Activated CD4-positive, alpha-beta T cell treated with anti-CD3 and anti-CD28 coated beads, Interleukin-2, amount 10 ng/mL, durations not matched to agents 24 days and 14 days (primary cell): ENCODE data around the gene SOD3. TPM values are rescaled to one million over a fixed set of nuclear protein-coding genes. Genes with fewer than 3 reads are reported as not detected.

Source experiments
- DNase-seq: peaks from one replicate; pipeline ENCODE4 v3.0.0; 2022
- H3K27ac Mint-ChIP-seq: one replicate; pipeline ENCODE4 v1.8.0; 2022; ENCODE audit warnings: mild to moderate bottlenecking, mixed read lengths
- H3K27me3 Mint-ChIP-seq: one replicate; pipeline ENCODE4 v1.8.0; 2022; ENCODE audit warnings: mixed read lengths
- H3K36me3 Mint-ChIP-seq: one replicate; pipeline ENCODE4 v1.8.0; 2022; ENCODE audit warnings: low read depth, mild to moderate bottlenecking, mixed read lengths
- H3K4me1 Mint-ChIP-seq: one replicate; pipeline ENCODE4 v1.8.0; 2021; ENCODE audit warnings: mixed read lengths
- H3K4me3 Mint-ChIP-seq: one replicate; pipeline ENCODE4 v1.8.0; 2022; ENCODE audit warnings: mild to moderate bottlenecking, moderate library complexity, mixed read lengths
- H3K9me3 Mint-ChIP-seq: one replicate; pipeline ENCODE4 v1.8.0; 2021; ENCODE audit warnings: mixed read lengths
- intact Hi-C: fragments of 100-400 bp; cut with micrococcal nuclease; formaldehyde crosslinking; loops from one replicate; pipeline ENCODE4 v1.15.1; 2023
- total RNA-seq: library from RNA; stranded (reverse); gene quantifications from 2 replicates; pipeline ENCODE4 v1.2.3, GENCODE V29; 2022

Gene SOD3
- total RNA-seq, 1 donor from 2014 or later, result not detected

GRCh38 chr4:24783506-24783905 lies 11.9 kb upstream of the SOD3 start:
- intact Hi-C loops, result no loop called here
- Mint-ChIP-seq H3K4me1 (no peaks in the 10 kb centered on the region), H3K36me3 (no peaks in the 10 kb centered on the region), H3K4me3 (no peak overlapping the region), H3K27me3 (no peaks in the 10 kb centered on the region), H3K9me3 (peaks cover 8% of the 10 kb centered on the region), H3K27ac (no peak overlapping the region)
- DNase-seq, result no peak

DNA sequence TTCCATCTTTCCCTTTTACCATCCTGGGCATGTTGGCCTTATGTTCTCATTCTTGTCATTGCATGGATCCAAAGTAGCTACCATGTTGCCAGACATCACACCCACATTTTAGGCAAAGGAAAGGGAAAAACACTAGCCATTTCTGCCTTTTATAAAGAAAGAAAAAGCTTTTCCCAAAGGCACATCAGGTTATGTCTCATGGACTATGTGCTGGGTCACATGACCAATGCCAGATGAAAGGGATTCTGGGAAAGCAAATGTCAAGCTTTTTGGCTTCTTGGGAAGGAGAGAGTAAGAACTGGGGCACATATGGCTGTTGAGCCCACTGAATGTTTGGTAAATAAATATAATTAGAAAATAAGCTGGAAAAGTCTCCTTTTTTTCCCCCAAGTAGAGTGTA lies 4.3 kb upstream of the SOD3 start:
- DNase-seq, result no peak
- Mint-ChIP-seq H3K4me3 (no peak overlapping the region), H3K27me3 (no peaks in the 10 kb centered on the region), H3K36me3 (no peaks in the 10 kb centered on the region), H3K9me3 (peaks cover 10% of the 10 kb centered on the region), H3K4me1 (no peaks in the 10 kb centered on the region), H3K27ac (no peak overlapping the region)
- intact Hi-C loops, result no loop called here

GRCh38 chr4:24792552-24792951 lies 2.8 kb upstream of the SOD3 start:
- H3K27me3 Mint-ChIP-seq, result no peaks in the 10 kb centered on the region
- peaks cover 7% of the 10 kb centered on the region for H3K9me3 Mint-ChIP-seq
- no peaks in the 10 kb centered on the region for H3K4me1 Mint-ChIP-seq
- H3K4me3 Mint-ChIP-seq, result no peak overlapping the region
- H3K36me3 Mint-ChIP-seq, result no peaks in the 10 kb centered on the region
- no peak overlapping the region for H3K27ac Mint-ChIP-seq
- DNase-seq, result no peak
- intact Hi-C loops, result no loop called here

- H3K27me3 Mint-ChIP-seq, result peaks cover 5% of the 10 kb centered on the region
- no peaks in the 10 kb centered on the region for H3K4me1 Mint-ChIP-seq
- no peak overlapping the region for H3K4me3 Mint-ChIP-seq
- intact Hi-C loops, result no loop called here
- H3K36me3 Mint-ChIP-seq, result no peaks in the 10 kb centered on the region
- H3K9me3 Mint-ChIP-seq, result peaks cover 4% of the 10 kb centered on the region
- no peak for DNase-seq
- no peak overlapping the region for H3K27ac Mint-ChIP-seq
These were observed 2.0 kb upstream of the SOD3 start for GRCh38 chr4:24793219-24794005.

DNA sequence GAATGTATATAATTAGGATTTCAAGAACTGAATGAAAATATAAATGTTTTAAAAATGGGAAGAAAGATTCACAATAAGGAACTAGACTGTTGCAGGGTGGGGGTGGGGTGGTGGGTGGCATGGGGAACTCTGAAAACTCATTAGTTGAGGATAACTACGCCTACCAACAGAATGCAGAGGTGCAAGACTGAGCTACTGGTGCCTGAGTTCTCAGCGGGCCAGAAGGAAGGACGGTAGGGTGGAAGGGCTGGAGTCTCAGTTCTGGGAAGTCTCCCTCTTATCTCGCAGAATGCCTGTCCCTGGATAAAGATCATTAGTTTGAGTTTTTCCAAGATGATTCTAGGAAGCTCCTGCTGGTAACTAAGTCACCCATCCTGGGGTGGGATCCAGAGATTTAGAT lies 1.3 kb upstream of the SOD3 start:
- H3K36me3 Mint-ChIP-seq, result no peaks in the 10 kb centered on the region
- no peak overlapping the region for H3K4me3 Mint-ChIP-seq
- H3K27me3 Mint-ChIP-seq, result peaks cover 11% of the 10 kb centered on the region
- H3K4me1 Mint-ChIP-seq, result no peaks in the 10 kb centered on the region
- H3K9me3 Mint-ChIP-seq, result no peaks in the 10 kb centered on the region
- intact Hi-C loops, result no loop called here
- H3K27ac Mint-ChIP-seq, result no peak overlapping the region
- DNase-seq, result no peak

- intact Hi-C loops, result no loop called here
These were observed 893 bp upstream of the SOD3 start for GRCh38 chr4:24794480-24794879.

DNA sequence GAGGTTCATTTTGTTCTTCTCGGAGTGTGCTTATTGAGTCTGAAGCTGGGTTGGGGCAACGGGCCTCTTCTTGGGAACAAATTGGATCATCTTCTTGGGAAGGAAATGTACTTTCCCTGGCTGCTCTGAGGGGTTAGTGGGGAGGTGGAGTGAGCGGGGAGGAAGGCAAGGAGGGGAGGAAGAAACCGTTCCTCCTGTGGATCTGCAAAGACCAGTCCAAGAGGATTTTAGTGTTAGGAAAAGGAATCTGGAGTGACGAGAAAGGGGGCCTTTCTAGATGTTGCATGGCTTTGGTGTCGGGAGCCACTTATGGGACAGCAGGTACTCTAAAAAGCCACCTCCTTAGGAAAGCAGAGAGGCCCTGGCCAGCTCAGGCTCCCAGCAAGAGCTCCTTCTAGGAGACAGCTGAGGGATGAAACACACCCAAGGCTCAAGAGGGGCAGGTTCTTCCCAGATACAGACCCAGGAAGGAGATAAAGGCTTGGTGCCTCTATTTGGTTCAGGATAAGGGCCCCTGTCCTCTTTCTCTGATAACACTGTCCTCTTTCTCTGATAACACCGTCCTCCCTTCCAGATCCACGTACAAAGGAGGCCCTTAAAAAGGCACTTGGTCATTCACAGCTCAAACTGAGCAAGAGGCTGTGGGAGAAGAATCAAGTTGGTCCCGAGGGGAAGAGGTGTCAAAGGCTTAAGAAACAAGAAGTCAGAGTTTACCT lies 451 bp downstream of the SOD3 start:
- intact Hi-C loops, result no loop called here
- H3K27me3 Mint-ChIP-seq, result peaks cover 18% of the 10 kb centered on the region
- no peak overlapping the region for H3K4me3 Mint-ChIP-seq
- no peaks in the 10 kb centered on the region for H3K4me1 Mint-ChIP-seq
- H3K27ac Mint-ChIP-seq, result no peak overlapping the region
- DNase-seq, result no peak
- no peaks in the 10 kb centered on the region for H3K36me3 Mint-ChIP-seq
- H3K9me3 Mint-ChIP-seq, result no peaks in the 10 kb centered on the region

More at GRCh38 chr4:24794480-24794879, 893 bp upstream of the SOD3 start:
- Mint-ChIP-seq H3K27me3 (peaks cover 12% of the 10 kb centered on the region), H3K4me3 (no peak overlapping the region), H3K9me3 (no peaks in the 10 kb centered on the region), H3K4me1 (no peaks in the 10 kb centered on the region), H3K36me3 (no peaks in the 10 kb centered on the region), H3K27ac (no peak overlapping the region)
- no peak for DNase-seq

DNA sequence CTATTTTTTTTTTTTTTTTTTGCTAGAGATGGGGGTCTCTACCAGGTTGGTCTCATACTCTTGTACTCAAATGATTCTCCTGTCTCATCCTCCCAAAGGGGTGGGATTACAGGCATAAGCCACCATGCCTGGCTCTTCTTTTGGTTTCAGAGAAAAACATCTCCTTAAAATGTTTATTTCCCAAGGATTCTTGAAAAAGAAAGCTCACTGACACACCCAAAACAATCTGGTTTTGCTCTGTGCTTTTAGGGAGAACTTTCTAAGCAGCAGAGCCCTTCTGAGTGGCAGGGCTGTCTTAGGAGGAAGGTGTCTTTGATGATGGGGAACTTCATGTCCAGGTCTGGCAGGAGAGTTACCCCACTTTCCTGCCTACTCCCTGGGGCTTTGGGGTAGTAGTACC lies 1.2 kb downstream of the SOD3 start:
- Mint-ChIP-seq H3K36me3 (no peaks in the 10 kb centered on the region), H3K4me3 (no peak overlapping the region), H3K9me3 (no peaks in the 10 kb centered on the region), H3K27ac (no peak overlapping the region), H3K4me1 (no peaks in the 10 kb centered on the region), H3K27me3 (peaks cover 24% of the 10 kb centered on the region)
- DNase-seq, result no peak
- intact Hi-C loops, result no loop called here

DNA sequence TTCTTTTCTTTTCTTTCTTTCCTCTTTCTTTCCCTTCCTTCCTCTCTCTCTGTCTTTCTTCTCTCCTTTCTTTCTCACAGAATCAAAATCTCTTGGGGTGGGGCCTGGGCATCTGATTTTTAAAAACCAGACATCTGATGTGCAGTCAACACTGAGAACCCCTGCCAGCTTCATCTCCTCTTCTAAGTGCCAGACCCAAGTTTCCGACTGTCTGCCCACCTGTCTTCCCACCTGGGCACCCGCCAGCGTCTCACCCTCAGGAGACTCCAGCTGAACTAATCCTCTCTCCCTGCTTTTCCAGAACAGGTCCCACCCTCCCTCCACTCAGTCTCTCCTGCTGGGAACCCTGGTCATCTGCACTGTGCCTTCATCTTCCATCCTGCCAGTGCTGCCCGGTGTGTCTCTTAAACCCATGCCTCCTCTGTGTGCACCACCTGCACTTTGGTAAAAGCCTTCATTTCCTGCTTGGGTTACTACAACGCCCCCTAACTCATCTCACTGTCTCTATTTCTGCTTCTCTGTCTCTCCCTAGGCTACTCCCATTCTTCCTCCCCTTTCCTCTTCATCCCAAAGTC lies 2.8 kb downstream of the SOD3 start:
- no peaks in the 10 kb centered on the region for H3K9me3 Mint-ChIP-seq
- no peak overlapping the region for H3K4me3 Mint-ChIP-seq
- intact Hi-C loops, result no loop called here
- no peak overlapping the region for H3K27ac Mint-ChIP-seq
- H3K27me3 Mint-ChIP-seq, result peaks cover 36% of the 10 kb centered on the region
- no peaks in the 10 kb centered on the region for H3K36me3 Mint-ChIP-seq
- DNase-seq, result no peak
- no peaks in the 10 kb centered on the region for H3K4me1 Mint-ChIP-seq

- no peak for DNase-seq
- Mint-ChIP-seq H3K4me3 (no peak overlapping the region), H3K4me1 (no peaks in the 10 kb centered on the region), H3K27me3 (peaks cover 39% of the 10 kb centered on the region), H3K36me3 (no peaks in the 10 kb centered on the region), H3K9me3 (no peaks in the 10 kb centered on the region), H3K27ac (no peak overlapping the region)
- intact Hi-C loops, result no loop called here
These were observed 3.8 kb downstream of the SOD3 start for GRCh38 chr4:24799196-24799543.

- Mint-ChIP-seq H3K4me3 (no peak overlapping the region), H3K27me3 (peaks cover 41% of the 10 kb centered on the region), H3K9me3 (no peaks in the 10 kb centered on the region), H3K4me1 (no peaks in the 10 kb centered on the region), H3K27ac (no peak overlapping the region), H3K36me3 (no peaks in the 10 kb centered on the region)
- DNase-seq, result no peak
- intact Hi-C loops, result no loop called here
These were observed 4.4 kb downstream of the SOD3 start for GRCh38 chr4:24799544-24800324.

DNA sequence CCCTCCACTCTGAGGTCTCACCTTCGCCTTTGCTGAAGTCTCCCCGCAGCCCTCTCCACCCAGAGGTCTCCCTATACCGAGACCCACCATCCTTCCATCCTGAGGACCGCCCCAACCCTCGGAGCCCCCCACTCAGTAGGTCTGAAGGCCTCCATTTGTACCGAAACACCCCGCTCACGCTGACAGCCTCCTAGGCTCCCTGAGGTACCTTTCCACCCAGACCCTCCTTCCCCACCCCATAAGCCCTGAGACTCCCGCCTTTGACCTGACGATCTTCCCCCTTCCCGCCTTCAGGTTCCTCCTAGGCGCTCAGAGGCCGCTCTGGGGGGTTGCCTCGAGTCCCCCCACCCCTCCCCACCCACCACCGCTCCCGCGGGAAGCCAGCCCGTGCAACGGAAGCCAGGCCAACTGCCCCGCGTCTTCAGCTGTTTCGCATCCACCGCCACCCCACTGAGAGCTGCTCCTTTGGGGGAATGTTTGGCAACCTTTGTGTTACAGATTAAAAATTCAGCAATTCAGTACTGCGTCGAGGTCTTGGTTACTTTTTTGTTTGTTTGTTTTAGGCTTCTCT lies 5.0 kb downstream of the SOD3 start:
- H3K4me3 Mint-ChIP-seq, result no peak overlapping the region
- no peaks in the 10 kb centered on the region for H3K4me1 Mint-ChIP-seq
- intact Hi-C loops, result no loop called here
- no peak for DNase-seq
- no peaks in the 10 kb centered on the region for H3K9me3 Mint-ChIP-seq
- H3K27ac Mint-ChIP-seq, result no peak overlapping the region
- no peaks in the 10 kb centered on the region for H3K36me3 Mint-ChIP-seq
- H3K27me3 Mint-ChIP-seq, result peaks cover 43% of the 10 kb centered on the region

GRCh38 chr4:24801136-24801855 lies 5.9 kb downstream of the SOD3 start:
- Mint-ChIP-seq H3K9me3 (no peaks in the 10 kb centered on the region), H3K27me3 (peaks cover 43% of the 10 kb centered on the region), H3K4me1 (no peaks in the 10 kb centered on the region), H3K36me3 (no peaks in the 10 kb centered on the region), H3K4me3 (no peak overlapping the region), H3K27ac (no peak overlapping the region)
- intact Hi-C loops, result no loop called here
- DNase-seq, result no peak
